Measurements from ENCODE around the gene LUC7L.

DNA sequence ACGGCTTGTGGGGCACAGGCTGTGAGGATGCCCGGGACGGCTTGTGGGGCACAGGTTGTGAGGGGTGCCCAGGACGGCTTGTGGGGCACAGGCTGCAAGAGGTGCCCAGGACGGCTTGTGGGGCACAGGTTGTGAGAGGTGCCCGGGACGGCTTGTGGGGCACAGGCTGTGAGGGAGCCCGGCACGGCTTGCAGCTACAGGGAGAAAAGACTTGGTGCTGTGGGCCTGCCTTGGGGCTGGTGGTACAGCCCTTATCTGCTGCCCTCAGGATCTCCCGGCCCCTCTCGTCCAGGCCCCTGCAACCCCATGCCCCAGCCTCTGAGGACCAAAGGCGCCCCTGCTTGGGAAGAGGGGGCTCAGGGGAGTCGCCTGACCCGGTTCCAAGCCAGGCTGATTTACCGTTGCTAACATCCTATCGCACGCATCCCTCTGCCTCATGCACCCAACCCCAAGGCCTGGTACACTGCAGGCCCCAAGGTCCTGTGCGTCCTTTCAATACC, 68.5 kb downstream of the LUC7L start:
- TF ChIP-seq CTCF (IDR thresholded peaks at IDR 0.05; ENCODE audit: low read depth, low read length) = no peak
- no peak for TF ChIP-seq EZH2phosphoT487 (IDR thresholded peaks at IDR 0.05; ENCODE audit: low read depth)
